ENCODE data around the gene SPRR2G.
"Not testable (repeated sequence)": the region's sequence is repeated elsewhere in the genome, so short reads cannot be mapped to it uniquely, and the experiment has no call there.

The SPRR2G gene

GRCh38 chr1:153150846-153151245 lies at the start of gene SPRR2G:
TSS of gene SPRR2G (minus strand) at chr1:153150890. CDS start at chr1:153150110, 780 bp downstream.
- H3K36me3 Mint-ChIP-seq (ENCODE audit: low read depth), result no peaks in the 10 kb centered on the region
- no peaks in the 10 kb centered on the region for H3K9me3 Mint-ChIP-seq
- peaks cover 23% of the 10 kb centered on the region for H3K27me3 Mint-ChIP-seq
- H3K4me1 Mint-ChIP-seq (ENCODE audit: low read depth), result no peaks in the 10 kb centered on the region
- H3K27ac Mint-ChIP-seq, result no peak within 1 kb of the TSS
- no peak within 1 kb of the TSS for H3K4me3 Mint-ChIP-seq

- Mint-ChIP-seq H3K9me3 (no peaks in the 10 kb centered on the region), H3K27me3 (peaks cover 53% of the 10 kb centered on the region), H3K4me3 (no peak overlapping the region), H3K27ac (no peak overlapping the region), H3K36me3 (ENCODE audit: low read depth) (no peaks in the 10 kb centered on the region), H3K4me1 (ENCODE audit: low read depth) (no peaks in the 10 kb centered on the region)
Observed at GRCh38 chr1:153195216-153195615, 44.5 kb upstream of the SPRR2G start.

DNA sequence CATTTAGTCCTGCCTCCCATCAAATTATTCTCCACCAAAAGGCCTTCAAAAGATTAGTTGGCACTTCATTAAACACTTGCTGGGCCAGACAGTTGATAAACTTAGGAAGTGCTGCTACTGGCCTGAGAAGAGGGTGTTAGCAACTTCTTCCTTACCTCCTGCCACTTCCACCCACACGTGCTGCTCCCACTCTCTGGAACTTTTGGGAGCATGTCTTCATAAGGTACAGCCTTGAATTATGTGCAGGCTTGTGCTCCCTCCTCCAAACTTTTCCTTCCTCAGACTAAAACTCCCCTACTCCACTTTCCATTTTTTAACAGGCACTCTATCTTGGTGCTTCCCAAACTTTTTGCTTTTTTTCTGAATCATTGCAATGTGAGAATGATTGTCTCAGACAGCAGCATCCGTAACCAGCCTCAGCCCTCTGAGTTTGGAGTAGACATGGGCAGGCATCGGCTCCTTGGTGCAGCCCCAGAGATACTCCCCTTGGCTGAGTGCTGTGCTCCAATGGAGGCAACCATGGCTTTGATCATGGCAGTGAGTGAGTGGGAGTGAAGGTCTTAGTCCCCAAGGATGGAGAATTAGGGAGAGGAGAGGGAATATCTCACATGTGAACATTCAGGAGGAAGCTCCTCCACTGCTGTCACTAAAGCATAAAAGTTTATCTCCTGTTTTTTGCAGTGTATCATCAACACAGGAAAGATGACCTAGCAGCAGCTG lies 43.8 kb upstream of the SPRR2G start:
- peaks cover 56% of the 10 kb centered on the region for H3K27me3 Mint-ChIP-seq
- no peaks in the 10 kb centered on the region for H3K9me3 Mint-ChIP-seq
- H3K4me1 Mint-ChIP-seq (ENCODE audit: low read depth), result no peaks in the 10 kb centered on the region
- no peak overlapping the region for H3K27ac Mint-ChIP-seq
- H3K36me3 Mint-ChIP-seq (ENCODE audit: low read depth), result no peaks in the 10 kb centered on the region
- H3K4me3 Mint-ChIP-seq, result no peak overlapping the region

- H3K36me3 Mint-ChIP-seq (ENCODE audit: low read depth), result no peaks in the 10 kb centered on the region
- no peaks in the 10 kb centered on the region for H3K9me3 Mint-ChIP-seq
- H3K27ac Mint-ChIP-seq, result no peak overlapping the region
- no peak overlapping the region for H3K4me3 Mint-ChIP-seq
- no peaks in the 10 kb centered on the region for H3K4me1 Mint-ChIP-seq (ENCODE audit: low read depth)
- peaks cover 43% of the 10 kb centered on the region for H3K27me3 Mint-ChIP-seq
Observed at GRCh38 chr1:153192697-153193096, 42.0 kb upstream of the SPRR2G start.

- no peaks in the 10 kb centered on the region for H3K36me3 Mint-ChIP-seq (ENCODE audit: low read depth)
- no peak overlapping the region for H3K4me3 Mint-ChIP-seq
- peaks cover 4% of the 10 kb centered on the region for H3K9me3 Mint-ChIP-seq
- H3K27ac Mint-ChIP-seq, result no peak overlapping the region
- H3K4me1 Mint-ChIP-seq (ENCODE audit: low read depth), result no peaks in the 10 kb centered on the region
- H3K27me3 Mint-ChIP-seq, result peaks cover 53% of the 10 kb centered on the region
Observed at GRCh38 chr1:153190373-153190772, 39.7 kb upstream of the SPRR2G start.

DNA sequence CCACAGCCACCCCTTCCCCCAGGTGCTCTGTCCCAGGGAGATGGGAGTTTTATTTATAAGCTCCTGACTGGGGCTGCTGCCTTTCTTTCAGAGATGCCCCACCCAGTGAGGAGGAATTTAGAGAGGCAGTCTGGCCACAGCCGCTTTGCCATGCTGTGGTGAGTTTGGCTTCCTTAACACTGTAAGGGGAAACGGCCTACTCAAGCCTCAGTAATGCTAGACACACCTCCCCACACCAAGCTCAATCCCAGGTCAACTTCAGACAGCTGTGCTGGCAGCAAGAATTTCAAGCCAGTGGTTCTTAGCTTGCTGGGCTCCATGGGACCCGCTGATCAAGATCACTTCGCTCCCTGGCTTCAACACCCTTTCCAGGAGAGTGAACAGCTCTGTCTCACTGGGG lies 37.6 kb upstream of the SPRR2G start:
- not testable (repeated sequence) for H3K27ac Mint-ChIP-seq; H3K36me3 Mint-ChIP-seq (ENCODE audit: low read depth); H3K9me3 Mint-ChIP-seq; H3K4me1 Mint-ChIP-seq (ENCODE audit: low read depth); H3K4me3 Mint-ChIP-seq
- H3K27me3 Mint-ChIP-seq, result peaks cover 57% of the 10 kb centered on the region

GRCh38 chr1:153180556-153180955 lies 29.9 kb upstream of the SPRR2G start:
- H3K27ac Mint-ChIP-seq, result no peak overlapping the region
- no peaks in the 10 kb centered on the region for H3K9me3 Mint-ChIP-seq
- H3K36me3 Mint-ChIP-seq (ENCODE audit: low read depth), result no peaks in the 10 kb centered on the region

DNA sequence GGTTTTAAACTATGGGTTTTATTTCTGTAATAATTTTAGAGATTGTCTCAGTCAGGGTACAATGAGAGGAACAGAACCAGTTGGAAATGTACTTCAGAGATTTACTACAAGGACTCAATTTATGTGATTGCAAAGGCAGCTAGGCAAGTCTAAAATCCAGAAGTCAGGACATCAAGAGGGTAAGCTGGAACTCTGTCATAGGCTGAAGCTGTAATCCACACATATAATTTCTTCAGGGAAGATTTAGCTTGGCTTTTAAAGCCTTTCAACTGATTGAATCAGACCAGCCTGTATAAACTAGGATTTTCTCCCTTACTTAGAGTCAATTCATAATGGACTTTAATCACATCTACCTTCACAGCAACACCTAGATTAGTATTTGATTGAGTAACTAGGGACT lies 28.2 kb upstream of the SPRR2G start:
- no peak overlapping the region for H3K4me3 Mint-ChIP-seq
- no peaks in the 10 kb centered on the region for H3K4me1 Mint-ChIP-seq (ENCODE audit: low read depth)
- H3K27me3 Mint-ChIP-seq, result peaks cover 28% of the 10 kb centered on the region
- H3K27ac Mint-ChIP-seq, result no peak overlapping the region
- H3K36me3 Mint-ChIP-seq (ENCODE audit: low read depth), result no peaks in the 10 kb centered on the region
- no peaks in the 10 kb centered on the region for H3K9me3 Mint-ChIP-seq

More at GRCh38 chr1:153180556-153180955, 29.9 kb upstream of the SPRR2G start:
- no peak overlapping the region for H3K4me3 Mint-ChIP-seq
- H3K4me1 Mint-ChIP-seq (ENCODE audit: low read depth), result no peaks in the 10 kb centered on the region
- peaks cover 44% of the 10 kb centered on the region for H3K27me3 Mint-ChIP-seq

DNA sequence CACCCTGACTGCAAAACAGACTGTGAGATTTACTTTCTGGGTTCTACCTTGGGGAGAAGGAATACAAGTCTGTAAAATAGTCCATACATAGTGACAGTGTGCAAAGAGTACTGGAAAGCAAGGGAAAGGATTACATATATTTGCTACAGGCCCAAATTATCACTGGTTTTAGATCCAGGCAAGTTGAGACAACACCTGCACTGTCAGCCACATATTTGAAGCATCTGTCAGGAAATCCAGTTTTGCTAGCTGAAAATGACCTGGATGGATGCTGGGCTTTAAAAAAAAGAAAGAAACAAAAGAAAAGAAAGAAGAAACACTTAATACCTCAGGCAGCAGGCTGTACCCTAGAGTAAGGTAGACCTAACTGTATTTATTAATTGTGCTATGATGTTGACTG lies 23.9 kb upstream of the SPRR2G start:
- H3K36me3 Mint-ChIP-seq (ENCODE audit: low read depth), result no peaks in the 10 kb centered on the region
- no peaks in the 10 kb centered on the region for H3K4me1 Mint-ChIP-seq (ENCODE audit: low read depth)
- no peaks in the 10 kb centered on the region for H3K9me3 Mint-ChIP-seq
- no peak overlapping the region for H3K27ac Mint-ChIP-seq
- no peak overlapping the region for H3K4me3 Mint-ChIP-seq
- peaks cover 46% of the 10 kb centered on the region for H3K27me3 Mint-ChIP-seq

- Mint-ChIP-seq H3K4me1 (ENCODE audit: low read depth) (no peaks in the 10 kb centered on the region), H3K36me3 (ENCODE audit: low read depth) (no peaks in the 10 kb centered on the region), H3K4me3 (no peak overlapping the region), H3K27ac (no peak overlapping the region), H3K9me3 (no peaks in the 10 kb centered on the region), H3K27me3 (peaks cover 44% of the 10 kb centered on the region)
Observed at GRCh38 chr1:153168686-153169085, 18.0 kb upstream of the SPRR2G start.

- no peak overlapping the region for H3K4me3 Mint-ChIP-seq
- H3K9me3 Mint-ChIP-seq, result peaks cover 12% of the 10 kb centered on the region
- H3K27me3 Mint-ChIP-seq, result peaks cover 25% of the 10 kb centered on the region
- H3K4me1 Mint-ChIP-seq (ENCODE audit: low read depth), result no peaks in the 10 kb centered on the region
- H3K36me3 Mint-ChIP-seq (ENCODE audit: low read depth), result no peaks in the 10 kb centered on the region
- H3K27ac Mint-ChIP-seq, result no peak overlapping the region
Observed at GRCh38 chr1:153155541-153155940, 4.9 kb upstream of the SPRR2G start.

- Mint-ChIP-seq H3K4me1 (ENCODE audit: low read depth) (no peaks in the 10 kb centered on the region), H3K27me3 (peaks cover 19% of the 10 kb centered on the region), H3K9me3 (peaks cover 4% of the 10 kb centered on the region), H3K36me3 (ENCODE audit: low read depth) (no peaks in the 10 kb centered on the region), H3K4me3 (no peak overlapping the region), H3K27ac (no peak overlapping the region)
Observed at GRCh38 chr1:153152481-153152880, 1.8 kb upstream of the SPRR2G start.

GRCh38 chr1:153141377-153141776 lies 9.3 kb downstream of the SPRR2G start:
- no peak overlapping the region for H3K4me3 Mint-ChIP-seq
- H3K27me3 Mint-ChIP-seq, result peaks cover 44% of the 10 kb centered on the region
- no peaks in the 10 kb centered on the region for H3K4me1 Mint-ChIP-seq (ENCODE audit: low read depth)
- H3K9me3 Mint-ChIP-seq, result no peaks in the 10 kb centered on the region
- no peak overlapping the region for H3K27ac Mint-ChIP-seq
- no peaks in the 10 kb centered on the region for H3K36me3 Mint-ChIP-seq (ENCODE audit: low read depth)

GRCh38 chr1:153140484-153140883 lies 10.2 kb downstream of the SPRR2G start:
- H3K9me3 Mint-ChIP-seq, result no peaks in the 10 kb centered on the region
- H3K27me3 Mint-ChIP-seq, result peaks cover 43% of the 10 kb centered on the region
- no peak overlapping the region for H3K27ac Mint-ChIP-seq
- no peaks in the 10 kb centered on the region for H3K36me3 Mint-ChIP-seq (ENCODE audit: low read depth)
- H3K4me3 Mint-ChIP-seq, result no peak overlapping the region
- H3K4me1 Mint-ChIP-seq (ENCODE audit: low read depth), result no peaks in the 10 kb centered on the region

DNA sequence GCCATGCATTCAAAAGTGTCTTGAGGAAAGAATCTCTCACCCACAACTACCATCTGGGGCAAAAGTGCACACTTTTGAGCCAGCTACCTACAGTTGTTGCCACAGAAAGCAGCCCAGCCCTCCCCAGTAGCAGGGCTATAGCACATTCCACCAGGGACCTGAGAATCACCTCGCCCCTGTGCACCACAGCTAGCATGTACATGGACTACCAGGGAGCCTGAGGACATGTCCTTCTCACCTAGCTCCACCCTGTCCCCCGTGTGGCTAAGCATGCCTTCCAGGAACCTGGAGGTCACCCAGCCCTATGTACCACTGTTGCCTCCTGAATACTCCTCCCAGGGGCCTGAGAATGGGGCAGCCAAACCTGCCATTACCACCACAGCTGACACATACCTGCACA lies 16.9 kb downstream of the SPRR2G start:
- Mint-ChIP-seq H3K36me3 (ENCODE audit: low read depth) (no peaks in the 10 kb centered on the region), H3K27me3 (peaks cover 46% of the 10 kb centered on the region), H3K27ac (no peak overlapping the region)

DNA sequence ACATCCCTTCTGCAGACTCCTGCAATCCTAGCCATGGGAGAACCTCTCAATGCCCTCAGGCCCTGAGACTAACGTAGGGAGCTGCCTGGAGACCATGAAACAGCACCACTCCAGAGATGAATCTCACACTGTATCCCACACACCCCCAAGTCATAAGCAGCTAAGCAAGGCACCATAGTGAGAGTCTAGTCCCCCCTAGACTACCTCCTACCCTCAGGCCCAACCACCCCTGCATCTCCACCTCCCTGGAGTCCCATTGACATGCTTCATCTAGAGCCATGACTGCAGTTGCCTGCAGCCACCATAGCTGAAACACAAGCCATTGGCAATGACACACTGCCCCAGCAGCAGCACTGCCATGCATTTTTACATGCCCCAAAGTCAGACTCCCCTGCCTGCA lies 17.4 kb downstream of the SPRR2G start:
- Mint-ChIP-seq H3K36me3 (ENCODE audit: low read depth) (no peaks in the 10 kb centered on the region), H3K27ac (no peak overlapping the region), H3K9me3 (no peaks in the 10 kb centered on the region), H3K4me1 (ENCODE audit: low read depth) (no peaks in the 10 kb centered on the region), H3K4me3 (no peak overlapping the region), H3K27me3 (peaks cover 46% of the 10 kb centered on the region)

More for the DNA sequence above, 16.9 kb downstream of the SPRR2G start:
- Mint-ChIP-seq H3K4me3 (no peak overlapping the region), H3K4me1 (ENCODE audit: low read depth) (no peaks in the 10 kb centered on the region), H3K9me3 (no peaks in the 10 kb centered on the region)
